Measurements from ENCODE around the gene B3GNT7. TPM values are rescaled to one million over a fixed set of nuclear protein-coding genes. Genes with fewer than 3 reads are reported as not detected.

The B3GNT7 gene
- total and polyA plus RNA-seq, 2 experiments from 2014 or later = 44.2 to 89.4 TPM

GRCh38 chr2:231397011-231397927 lies 1.8 kb downstream of the B3GNT7 start:
- Mint-ChIP-seq H3K4me1 (peaks cover 69% of the 10 kb centered on the region), H3K4me3 (peak overlapping the region; percentile 73), H3K9me3 (no peaks in the 10 kb centered on the region), H3K27me3 (ENCODE audit: insufficient read depth, low read depth, poor library complexity) (peaks cover 19% of the 10 kb centered on the region), H3K36me3 (ENCODE audit: low read depth) (peaks cover 37% of the 10 kb centered on the region), H3K27ac (no peak overlapping the region)
- Histone ChIP-seq H3K4me1 (ENCODE audit: insufficient read depth) (peaks cover 35% of the 10 kb centered on the region), H2AFZ (no peak overlapping the region), H3K79me2 (replicated peaks; ENCODE audit: insufficient read depth) (peaks cover 17% of the 10 kb centered on the region), H4K20me1 (replicated peaks; ENCODE audit: insufficient read depth) (no peaks in the 10 kb centered on the region), H3K27ac (ENCODE audit: low read depth) (no peak overlapping the region), H3K4me2 (peak overlapping the region; percentile 92; the same call in 1 of the 2 replicates), H3K27me3 (ENCODE audit: insufficient read depth) (no peaks in the 10 kb centered on the region), H3K36me3 (ENCODE audit: insufficient read depth) (no peaks in the 10 kb centered on the region), H3K9me2 (ENCODE audit: insufficient read depth) (no peaks in the 10 kb centered on the region), H3K4me3 (peak overlapping the region; percentile 73; the same call in 1 of the 2 replicates), H3F3A (replicated peaks; ENCODE audit: low read depth) (peaks cover 14% of the 10 kb centered on the region)
- TF ChIP-seq REST (IDR thresholded peaks at IDR 0.05; ENCODE audit: unreplicated experiment) (no peak), ZNF114 (CRISPR knock-in tag; IDR thresholded peaks at IDR 0.05) (no peak), ETS1 (IDR thresholded peaks at IDR 0.05) (no peak), ZNF331 (CRISPR knock-in tag; IDR thresholded peaks at IDR 0.05; ENCODE audit: low read depth) (no peak), EZH2phosphoT487 (IDR thresholded peaks at IDR 0.05; ENCODE audit: unreplicated experiment) (no peak), POLR2AphosphoS5 (IDR thresholded peaks at IDR 0.05; ENCODE audit: low read depth) (no peak), JUNB (IDR thresholded peaks at IDR 0.05; ENCODE audit: unreplicated experiment) (no peak), EZH2 (IDR thresholded peaks at IDR 0.05; ENCODE audit: low read depth, unreplicated experiment) (no peak), STAT1 (IDR thresholded peaks at IDR 0.05; ENCODE audit: unreplicated experiment) (no peak), NANOG (IDR thresholded peaks at IDR 0.05; ENCODE audit: borderline replicate concordance) (no peak), CREB1 (CRISPR knock-in tag; IDR thresholded peaks at IDR 0.05; ENCODE audit: low read depth) (no peak)
- TF ChIP-seq, protein P1, sequence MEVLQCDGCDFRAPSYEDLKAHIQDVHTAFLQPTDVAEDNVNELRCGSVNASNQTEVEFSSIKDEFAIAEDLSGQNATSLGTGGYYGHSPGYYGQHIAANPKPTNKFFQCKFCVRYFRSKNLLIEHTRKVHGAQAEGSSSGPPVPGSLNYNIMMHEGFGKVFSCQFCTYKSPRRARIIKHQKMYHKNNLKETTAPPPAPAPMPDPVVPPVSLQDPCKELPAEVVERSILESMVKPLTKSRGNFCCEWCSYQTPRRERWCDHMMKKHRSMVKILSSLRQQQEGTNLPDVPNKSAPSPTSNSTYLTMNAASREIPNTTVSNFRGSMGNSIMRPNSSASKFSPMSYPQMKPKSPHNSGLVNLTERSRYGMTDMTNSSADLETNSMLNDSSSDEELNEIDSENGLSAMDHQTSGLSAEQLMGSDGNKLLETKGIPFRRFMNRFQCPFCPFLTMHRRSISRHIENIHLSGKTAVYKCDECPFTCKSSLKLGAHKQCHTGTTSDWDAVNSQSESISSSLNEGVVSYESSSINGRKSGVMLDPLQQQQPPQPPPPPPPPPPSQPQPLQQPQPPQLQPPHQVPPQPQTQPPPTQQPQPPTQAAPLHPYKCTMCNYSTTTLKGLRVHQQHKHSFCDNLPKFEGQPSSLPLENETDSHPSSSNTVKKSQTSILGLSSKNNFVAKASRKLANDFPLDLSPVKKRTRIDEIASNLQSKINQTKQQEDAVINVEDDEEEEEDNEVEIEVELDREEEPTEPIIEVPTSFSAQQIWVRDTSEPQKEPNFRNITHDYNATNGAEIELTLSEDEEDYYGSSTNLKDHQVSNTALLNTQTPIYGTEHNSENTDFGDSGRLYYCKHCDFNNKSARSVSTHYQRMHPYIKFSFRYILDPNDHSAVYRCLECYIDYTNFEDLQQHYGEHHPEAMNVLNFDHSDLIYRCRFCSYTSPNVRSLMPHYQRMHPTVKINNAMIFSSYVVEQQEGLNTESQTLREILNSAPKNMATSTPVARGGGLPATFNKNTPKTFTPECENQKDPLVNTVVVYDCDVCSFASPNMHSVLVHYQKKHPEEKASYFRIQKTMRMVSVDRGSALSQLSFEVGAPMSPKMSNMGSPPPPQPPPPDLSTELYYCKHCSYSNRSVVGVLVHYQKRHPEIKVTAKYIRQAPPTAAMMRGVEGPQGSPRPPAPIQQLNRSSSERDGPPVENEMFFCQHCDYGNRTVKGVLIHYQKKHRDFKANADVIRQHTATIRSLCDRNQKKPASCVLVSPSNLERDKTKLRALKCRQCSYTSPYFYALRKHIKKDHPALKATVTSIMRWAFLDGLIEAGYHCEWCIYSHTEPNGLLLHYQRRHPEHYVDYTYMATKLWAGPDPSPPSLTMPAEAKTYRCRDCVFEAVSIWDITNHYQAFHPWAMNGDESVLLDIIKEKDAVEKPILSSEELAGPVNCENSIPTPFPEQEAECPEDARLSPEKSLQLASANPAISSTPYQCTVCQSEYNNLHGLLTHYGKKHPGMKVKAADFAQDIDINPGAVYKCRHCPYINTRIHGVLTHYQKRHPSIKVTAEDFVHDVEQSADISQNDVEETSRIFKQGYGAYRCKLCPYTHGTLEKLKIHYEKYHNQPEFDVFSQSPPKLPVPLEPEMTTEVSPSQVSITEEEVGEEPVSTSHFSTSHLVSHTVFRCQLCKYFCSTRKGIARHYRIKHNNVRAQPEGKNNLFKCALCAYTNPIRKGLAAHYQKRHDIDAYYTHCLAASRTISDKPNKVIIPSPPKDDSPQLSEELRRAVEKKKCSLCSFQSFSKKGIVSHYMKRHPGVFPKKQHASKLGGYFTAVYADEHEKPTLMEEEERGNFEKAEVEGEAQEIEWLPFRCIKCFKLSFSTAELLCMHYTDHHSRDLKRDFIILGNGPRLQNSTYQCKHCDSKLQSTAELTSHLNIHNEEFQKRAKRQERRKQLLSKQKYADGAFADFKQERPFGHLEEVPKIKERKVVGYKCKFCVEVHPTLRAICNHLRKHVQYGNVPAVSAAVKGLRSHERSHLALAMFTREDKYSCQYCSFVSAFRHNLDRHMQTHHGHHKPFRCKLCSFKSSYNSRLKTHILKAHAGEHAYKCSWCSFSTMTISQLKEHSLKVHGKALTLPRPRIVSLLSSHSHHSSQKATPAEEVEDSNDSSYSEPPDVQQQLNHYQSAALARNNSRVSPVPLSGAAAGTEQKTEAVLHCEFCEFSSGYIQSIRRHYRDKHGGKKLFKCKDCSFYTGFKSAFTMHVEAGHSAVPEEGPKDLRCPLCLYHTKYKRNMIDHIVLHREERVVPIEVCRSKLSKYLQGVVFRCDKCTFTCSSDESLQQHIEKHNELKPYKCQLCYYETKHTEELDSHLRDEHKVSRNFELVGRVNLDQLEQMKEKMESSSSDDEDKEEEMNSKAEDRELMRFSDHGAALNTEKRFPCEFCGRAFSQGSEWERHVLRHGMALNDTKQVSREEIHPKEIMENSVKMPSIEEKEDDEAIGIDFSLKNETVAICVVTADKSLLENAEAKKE (CRISPR knock-in tag; IDR thresholded peaks at IDR 0.05) = no peak
- TF ChIP-seq, protein P2, sequence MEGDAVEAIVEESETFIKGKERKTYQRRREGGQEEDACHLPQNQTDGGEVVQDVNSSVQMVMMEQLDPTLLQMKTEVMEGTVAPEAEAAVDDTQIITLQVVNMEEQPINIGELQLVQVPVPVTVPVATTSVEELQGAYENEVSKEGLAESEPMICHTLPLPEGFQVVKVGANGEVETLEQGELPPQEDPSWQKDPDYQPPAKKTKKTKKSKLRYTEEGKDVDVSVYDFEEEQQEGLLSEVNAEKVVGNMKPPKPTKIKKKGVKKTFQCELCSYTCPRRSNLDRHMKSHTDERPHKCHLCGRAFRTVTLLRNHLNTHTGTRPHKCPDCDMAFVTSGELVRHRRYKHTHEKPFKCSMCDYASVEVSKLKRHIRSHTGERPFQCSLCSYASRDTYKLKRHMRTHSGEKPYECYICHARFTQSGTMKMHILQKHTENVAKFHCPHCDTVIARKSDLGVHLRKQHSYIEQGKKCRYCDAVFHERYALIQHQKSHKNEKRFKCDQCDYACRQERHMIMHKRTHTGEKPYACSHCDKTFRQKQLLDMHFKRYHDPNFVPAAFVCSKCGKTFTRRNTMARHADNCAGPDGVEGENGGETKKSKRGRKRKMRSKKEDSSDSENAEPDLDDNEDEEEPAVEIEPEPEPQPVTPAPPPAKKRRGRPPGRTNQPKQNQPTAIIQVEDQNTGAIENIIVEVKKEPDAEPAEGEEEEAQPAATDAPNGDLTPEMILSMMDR (conservative IDR thresholded peaks at IDR 0.05; ENCODE audit: low read depth in 2 of 2) = no peak
- ATAC-seq (no peak), DNase-seq (ENCODE audit: low spot score) (no peak)
